Fibroblast of the aortic adventitia (primary cell): ENCODE measurements around the gene MARCHF2. TPM values are rescaled to one million over a fixed set of nuclear protein-coding genes. Genes with fewer than 3 reads are reported as not detected.

Source experiments
- DNase-seq: peaks from one replicate; pipeline ENCODE4 v3.0.0-alpha.2; 2010; ENCODE audit warnings: low read depth
- H3K4me3 ChIP-seq: 2 replicates; pipeline ENCODE4 v1.5.1; 2011; ENCODE audit warnings: low read depth, mild to moderate bottlenecking, control low read depth, low read length, moderate library complexity
- total RNA-seq: library from RNA; depleted of rRNA; stranded (reverse); fragments of >200 nt; gene quantifications from 2 replicates; pipeline ENCODE4 v1.2.3, GENCODE V29; 2012; ENCODE audit warnings: low replicate concordance
- TF ChIP-seq, protein P1 (sequence below): IDR thresholded peaks from 2 replicates; pipeline ENCODE4 v1.5.1; 2011; ENCODE audit warnings: mild to moderate bottlenecking, low read length, control low read depth, inconsistent platforms; ENCODE audit not compliant: insufficient read depth

Gene MARCHF2
- total RNA-seq, 1 donor: 68.2 TPM

- TF ChIP-seq, protein P1, sequence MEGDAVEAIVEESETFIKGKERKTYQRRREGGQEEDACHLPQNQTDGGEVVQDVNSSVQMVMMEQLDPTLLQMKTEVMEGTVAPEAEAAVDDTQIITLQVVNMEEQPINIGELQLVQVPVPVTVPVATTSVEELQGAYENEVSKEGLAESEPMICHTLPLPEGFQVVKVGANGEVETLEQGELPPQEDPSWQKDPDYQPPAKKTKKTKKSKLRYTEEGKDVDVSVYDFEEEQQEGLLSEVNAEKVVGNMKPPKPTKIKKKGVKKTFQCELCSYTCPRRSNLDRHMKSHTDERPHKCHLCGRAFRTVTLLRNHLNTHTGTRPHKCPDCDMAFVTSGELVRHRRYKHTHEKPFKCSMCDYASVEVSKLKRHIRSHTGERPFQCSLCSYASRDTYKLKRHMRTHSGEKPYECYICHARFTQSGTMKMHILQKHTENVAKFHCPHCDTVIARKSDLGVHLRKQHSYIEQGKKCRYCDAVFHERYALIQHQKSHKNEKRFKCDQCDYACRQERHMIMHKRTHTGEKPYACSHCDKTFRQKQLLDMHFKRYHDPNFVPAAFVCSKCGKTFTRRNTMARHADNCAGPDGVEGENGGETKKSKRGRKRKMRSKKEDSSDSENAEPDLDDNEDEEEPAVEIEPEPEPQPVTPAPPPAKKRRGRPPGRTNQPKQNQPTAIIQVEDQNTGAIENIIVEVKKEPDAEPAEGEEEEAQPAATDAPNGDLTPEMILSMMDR: no peak
- DNase-seq: no peak
- no peak overlapping the region for H3K4me3 ChIP-seq
These were observed 49.5 kb downstream of the MARCHF2 start for GRCh38 chr19:8462571-8462970.

DNA sequence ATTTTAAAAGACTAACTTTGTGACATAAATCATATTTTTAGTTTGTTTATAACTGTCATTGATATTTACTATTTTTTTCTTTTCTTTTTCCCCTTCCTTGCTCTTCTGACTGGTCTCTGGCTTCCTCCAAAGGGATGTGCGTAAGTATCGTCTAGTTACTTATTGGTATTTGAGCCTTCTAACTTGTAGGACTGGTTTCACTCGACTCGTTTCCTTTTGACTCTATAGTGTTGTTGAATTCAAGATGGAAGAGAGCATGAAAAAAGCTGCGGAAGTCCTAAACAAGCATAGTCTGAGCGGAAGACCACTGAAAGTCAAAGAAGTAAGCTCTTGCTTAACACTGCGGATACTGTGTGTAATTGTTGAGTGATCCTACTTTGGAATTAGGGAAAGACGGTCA is 50.3 kb downstream of the MARCHF2 start:
- H3K4me3 ChIP-seq: no peak overlapping the region
- no peak for DNase-seq
- TF ChIP-seq, protein P1: no peak

DNA sequence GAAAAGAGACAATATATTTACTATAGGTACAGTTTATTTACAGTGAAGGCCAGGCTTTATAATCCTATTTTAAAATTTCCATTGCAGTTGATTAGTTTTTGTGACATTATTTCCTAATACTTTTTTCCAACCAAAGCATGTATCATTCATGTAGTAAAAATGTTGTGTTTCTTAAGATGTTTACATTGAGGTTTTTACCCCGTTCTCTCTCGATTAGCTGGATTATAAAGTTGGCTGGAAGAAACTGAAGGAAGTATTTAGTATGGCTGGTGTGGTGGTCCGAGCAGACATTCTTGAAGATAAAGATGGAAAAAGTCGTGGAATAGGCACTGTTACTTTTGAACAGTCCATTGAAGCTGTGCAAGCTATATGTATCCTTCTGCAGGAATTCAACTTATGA is 52.9 kb downstream of the MARCHF2 start:
- no peak overlapping the region for H3K4me3 ChIP-seq
- DNase-seq: no peak
- TF ChIP-seq, protein P1: no peak

- no peak for DNase-seq
- TF ChIP-seq, protein P1: no peak
- no peak overlapping the region for H3K4me3 ChIP-seq
These were observed 55.0 kb downstream of the MARCHF2 start for GRCh38 chr19:8468124-8468523.

DNA sequence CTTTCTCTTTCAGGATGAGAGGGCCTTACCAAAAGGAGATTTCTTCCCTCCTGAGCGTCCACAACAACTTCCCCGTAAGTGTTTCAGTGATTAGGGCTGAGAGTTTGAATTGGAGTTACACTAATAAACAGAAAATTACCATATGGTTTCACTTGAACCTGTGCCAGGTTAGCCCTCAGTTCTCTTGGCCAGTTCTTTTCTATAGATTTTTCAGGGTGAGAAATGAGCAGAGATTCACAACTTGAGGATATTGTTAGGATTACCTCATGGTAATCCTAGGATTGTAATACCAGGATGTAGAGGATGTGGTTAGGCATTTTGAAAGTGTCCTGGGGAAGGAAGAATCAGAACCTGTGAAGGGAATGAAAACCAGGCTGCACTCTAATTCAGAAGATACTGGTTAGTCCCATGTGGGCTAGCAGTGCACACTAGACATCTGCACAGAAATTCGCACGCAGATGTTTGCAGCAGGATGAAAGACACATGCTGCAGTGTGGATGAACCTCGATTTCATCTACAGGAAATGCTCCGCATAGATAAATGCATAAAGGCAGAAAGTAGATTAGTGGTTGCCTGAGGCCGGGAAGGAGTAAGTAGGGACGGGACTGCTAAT is 55.8 kb downstream of the MARCHF2 start:
- peak; percentile 27 for DNase-seq
- H3K4me3 ChIP-seq: no peak overlapping the region
- TF ChIP-seq, protein P1: no peak

- no peak overlapping the region for H3K4me3 ChIP-seq
- TF ChIP-seq, protein P1: no peak
- DNase-seq: no peak
These were observed 56.7 kb downstream of the MARCHF2 start for GRCh38 chr19:8469613-8470368.
